Activated naive CD4-positive, alpha-beta T cell (primary cell): Measurements from ENCODE around the gene LCE2C.
A peak's percentile ranks its signal among the peaks of the same experiment; 100 is the strongest.
"Not testable (repeated sequence)": the region's sequence is repeated elsewhere in the genome, so short reads cannot be mapped to it uniquely, and the experiment has no call there.

Source experiments
- DNase-seq, 4 experiments: peaks; one replicate each; lab custom pipeline; 2025; lab: John Stamatoyannopoulos, UW

The LCE2C gene, protein sequence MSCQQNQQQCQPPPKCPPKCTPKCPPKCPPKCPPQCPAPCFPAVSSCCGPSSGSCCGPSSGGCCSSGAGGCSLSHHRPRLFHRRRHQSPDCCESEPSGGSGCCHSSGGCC

DNA sequence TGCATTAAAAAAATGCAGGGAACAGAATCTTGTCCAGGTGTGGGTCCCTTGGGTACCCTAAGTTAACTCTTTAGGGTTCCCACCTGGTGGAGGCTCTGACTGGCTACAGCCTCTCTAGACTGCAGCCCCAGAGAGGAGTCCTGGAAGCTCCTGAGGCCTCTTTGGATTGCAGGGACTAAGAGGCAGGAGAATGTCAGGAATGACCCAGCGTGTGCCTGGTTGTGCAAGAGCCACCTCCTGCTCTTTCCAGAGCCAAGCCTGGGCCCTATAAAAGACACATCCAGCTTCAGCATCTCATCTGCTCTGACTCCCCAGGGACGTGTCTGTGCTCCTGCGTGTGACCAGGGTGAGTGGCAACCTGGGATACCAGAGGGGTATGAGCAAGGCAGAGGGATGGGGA is at the start of gene LCE2C:
Gene LCE2C (plus strand): TSS at position 297 of the 400 bp plus-strand sequence. CDS start 737 bp downstream, outside the sequence.
- not testable (repeated sequence) for DNase-seq

- DNase-seq, result no peak
These were observed 48.3 kb upstream of the LCE2C start for GRCh38 chr1:152626744-152627143.

GRCh38 chr1:152630596-152630995 is 44.5 kb upstream of the LCE2C start:
- no peak for DNase-seq

DNA sequence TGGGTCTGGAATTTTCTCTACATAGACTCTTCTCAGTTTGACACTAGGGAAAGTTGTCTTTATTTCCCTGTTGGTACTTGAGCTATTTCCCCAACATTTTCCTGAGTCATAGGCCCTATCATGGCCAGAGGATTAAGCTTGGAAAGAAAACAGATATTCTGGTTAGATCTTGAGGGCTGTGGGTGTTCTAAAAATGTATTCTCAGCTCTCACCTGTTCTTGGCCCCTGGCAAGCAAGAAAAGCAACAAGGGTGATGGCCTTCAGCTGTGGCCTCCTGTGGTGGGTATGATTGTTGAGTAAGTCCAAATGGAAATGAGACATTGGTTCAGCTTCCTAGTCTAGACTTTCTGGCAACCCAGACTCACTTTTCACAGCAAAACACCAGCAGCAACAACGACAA is 34.7 kb upstream of the LCE2C start:
- DNase-seq, result no peak

GRCh38 chr1:152643945-152644344 is 31.1 kb upstream of the LCE2C start:
- DNase-seq, result no peak

GRCh38 chr1:152645146-152645545 is 29.9 kb upstream of the LCE2C start:
- DNase-seq, result no peak

GRCh38 chr1:152646656-152647055 is 28.4 kb upstream of the LCE2C start:
- DNase-seq, result no peak

DNA sequence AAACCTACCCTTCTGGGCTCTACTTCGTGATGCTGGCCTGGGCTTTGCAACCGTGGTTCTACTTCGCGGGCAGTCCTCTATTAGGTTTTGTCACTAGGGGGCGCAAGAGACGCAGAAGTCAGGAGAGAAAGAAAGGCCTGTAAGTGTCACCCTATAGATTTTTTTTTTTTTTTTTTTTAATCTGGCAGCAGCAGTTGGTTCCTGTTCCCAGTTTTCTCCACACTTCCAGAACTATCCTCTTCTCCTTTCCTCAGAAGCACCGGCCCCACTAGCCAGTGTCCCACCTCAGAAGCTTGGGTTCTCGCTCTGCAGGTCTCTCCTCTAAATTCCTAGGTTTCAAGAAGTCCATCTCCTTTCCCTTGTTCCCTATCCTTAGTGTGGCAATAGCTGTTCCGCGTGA is 21.0 kb upstream of the LCE2C start:
- DNase-seq, result peak in 1 of 4 experiments; percentile 5

GRCh38 chr1:152656459-152656858 is 18.6 kb upstream of the LCE2C start:
- DNase-seq, result no peak

DNA sequence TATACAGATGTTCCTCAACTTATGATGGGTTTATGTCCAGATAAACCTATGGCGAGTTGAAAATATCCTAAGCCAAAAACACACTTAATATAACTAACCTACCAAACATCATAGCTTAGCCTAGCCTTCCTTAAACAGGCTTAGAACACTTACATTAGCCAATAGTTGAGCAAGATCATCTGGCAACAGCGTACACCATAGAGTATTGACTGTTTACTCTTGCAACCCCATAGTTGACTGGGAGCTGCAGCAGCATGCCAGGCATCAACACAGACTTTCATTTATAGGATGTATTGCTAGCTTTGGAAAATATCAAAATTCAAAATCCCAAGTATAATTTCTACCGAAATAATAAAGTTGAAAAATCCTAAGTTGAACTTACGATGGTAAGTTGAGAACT is 17.4 kb upstream of the LCE2C start:
- DNase-seq, result no peak

DNA sequence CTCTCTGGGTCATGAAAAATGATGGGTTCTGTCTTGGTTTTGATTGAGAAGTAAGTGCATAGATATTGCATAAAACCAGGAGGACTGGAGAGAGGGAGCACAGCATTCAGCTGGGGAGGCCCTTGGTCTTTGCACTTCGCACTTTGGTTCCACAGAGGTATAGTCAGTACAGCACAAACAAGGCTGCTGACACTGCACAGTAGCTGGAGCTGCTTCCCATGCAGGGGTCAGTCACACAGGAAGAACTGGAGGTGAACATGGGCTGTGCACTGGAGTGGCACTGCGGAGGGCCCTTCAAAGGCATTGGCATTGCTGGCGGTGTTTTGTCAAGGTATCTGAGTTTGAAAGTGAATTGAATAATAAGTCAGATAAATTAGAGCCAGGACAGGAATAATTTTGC is 16.4 kb upstream of the LCE2C start:
- DNase-seq, result no peak

DNA sequence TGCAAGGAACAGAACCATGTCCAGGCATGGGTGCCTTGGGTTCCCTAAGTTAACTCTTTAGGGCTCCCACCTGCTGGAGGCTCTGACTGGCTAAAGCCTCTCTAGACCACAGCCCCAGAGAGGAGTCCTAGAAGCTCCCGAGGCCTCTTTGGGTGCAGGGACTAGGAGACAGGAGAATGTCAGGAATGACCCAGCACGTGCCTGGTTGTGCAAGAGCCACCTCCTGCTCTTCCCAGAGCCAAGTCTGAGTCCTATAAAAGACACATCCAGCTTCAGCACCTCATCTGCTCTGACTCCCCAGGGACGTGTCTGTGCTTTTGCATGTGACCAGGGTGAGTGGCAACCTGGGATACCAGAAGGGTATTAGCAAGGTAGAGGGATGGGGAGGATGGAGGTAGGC is 12.0 kb upstream of the LCE2C start, which contains the start of gene LCE2D:
Gene LCE2D (plus strand): TSS at position 283 of the 400 bp plus-strand sequence. CDS start 726 bp downstream, outside the sequence.
- no peak for DNase-seq

DNA sequence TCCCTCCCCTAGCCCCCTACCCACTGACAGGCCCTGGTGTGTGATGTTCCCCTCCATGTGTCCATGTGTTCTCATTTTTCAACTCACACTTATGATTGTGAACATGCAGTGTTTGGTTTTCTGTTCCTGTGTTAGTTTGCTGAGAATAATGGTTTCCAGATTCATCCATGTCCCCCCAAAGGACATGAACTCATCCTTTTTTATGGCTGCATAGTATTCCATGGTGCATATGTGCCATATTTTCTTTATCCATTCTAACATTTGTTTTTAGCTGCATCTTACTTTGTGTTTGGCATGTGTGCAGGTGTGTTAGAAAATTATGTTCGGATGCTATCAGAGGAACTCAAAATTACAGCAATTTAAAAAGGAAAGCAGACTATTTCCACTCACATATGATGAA is 8.9 kb upstream of the LCE2C start:
- not testable (repeated sequence) for DNase-seq

DNA sequence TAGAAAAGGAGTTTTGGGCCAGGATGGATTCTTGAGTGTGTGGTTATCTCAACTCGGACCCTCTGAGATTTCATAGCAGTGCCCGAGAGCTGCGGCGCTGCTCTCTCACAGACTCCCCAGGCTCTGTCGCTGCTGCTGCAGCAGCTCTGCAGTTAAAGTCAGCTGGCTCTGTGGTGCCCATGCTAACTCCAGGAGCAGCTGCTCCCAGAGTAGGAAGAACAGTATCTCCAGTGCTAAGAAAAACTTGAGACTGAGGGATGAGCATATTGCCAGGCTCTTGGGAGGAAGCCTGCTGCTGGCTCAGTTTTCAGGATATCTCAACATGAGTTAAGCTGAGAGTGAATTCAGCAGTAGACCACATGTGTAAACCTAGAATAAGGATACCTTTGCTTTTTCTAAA is 7.4 kb upstream of the LCE2C start:
- DNase-seq, result no peak

- DNase-seq, result no peak
These were observed 2.1 kb upstream of the LCE2C start for GRCh38 chr1:152673016-152673415.

- DNase-seq, result no peak
These were observed 4.4 kb downstream of the LCE2C start for GRCh38 chr1:152679459-152679858.

- DNase-seq, result no peak
These were observed 6.5 kb downstream of the LCE2C start for GRCh38 chr1:152681616-152682015.

GRCh38 chr1:152683846-152684245 is 8.8 kb downstream of the LCE2C start:
- DNase-seq, result no peak

GRCh38 chr1:152685823-152686222 is 10.7 kb downstream of the LCE2C start, which contains the start of gene LCE2B:
Gene LCE2B, plus strand, starts transcription at chr1:152686123. Its CDS starts 721 bp downstream, at chr1:152686844.
- DNase-seq, result not testable (repeated sequence)

DNA sequence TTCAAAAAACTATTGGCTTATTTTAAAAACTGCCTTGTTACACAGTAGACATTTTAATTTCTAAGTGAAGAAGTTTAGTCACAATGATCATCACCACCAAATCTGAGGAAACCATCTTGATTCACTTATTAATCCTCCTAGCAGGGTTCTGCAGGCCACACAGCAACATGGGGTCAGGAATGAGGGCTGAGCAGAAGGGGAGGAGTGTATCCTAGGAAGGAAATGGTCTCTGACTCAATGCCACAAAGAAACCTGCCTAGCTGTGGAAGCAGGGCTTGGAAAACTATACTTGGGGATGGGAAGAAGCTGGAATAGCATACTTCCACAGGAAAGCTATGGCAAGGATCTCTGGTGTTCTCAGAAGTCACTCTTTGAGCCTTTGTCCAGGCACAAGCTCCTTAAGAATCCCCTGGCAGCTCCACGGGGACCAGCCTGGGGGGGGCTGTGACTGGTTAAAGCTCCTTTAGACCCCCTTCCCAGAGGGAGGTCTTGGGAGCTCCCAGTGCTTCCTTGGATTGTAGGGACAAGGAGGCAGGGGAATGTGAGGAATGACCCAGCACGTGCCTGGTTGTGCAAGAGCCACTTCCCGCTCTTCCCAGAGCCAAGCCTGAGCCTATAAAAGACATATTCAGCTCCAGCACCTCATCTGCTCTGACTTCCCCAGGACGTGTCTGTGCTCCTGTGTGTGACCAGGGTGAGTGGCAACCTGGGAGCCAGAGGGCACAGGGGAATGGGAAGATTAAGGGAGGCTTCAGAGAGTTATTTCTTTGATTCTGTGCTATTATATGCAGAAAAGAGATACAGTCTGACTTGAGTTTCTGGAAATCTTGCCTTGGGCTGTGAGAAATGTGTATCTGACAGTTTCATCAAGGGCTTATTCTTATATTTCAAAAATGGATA is 22.9 kb downstream of the LCE2C start, which contains the start of gene LCE2A:
Gene LCE2A (plus strand): TSS at position 645 of the 900 bp plus-strand sequence. CDS start 557 bp downstream, outside the sequence.
- DNase-seq, result no peak

DNA sequence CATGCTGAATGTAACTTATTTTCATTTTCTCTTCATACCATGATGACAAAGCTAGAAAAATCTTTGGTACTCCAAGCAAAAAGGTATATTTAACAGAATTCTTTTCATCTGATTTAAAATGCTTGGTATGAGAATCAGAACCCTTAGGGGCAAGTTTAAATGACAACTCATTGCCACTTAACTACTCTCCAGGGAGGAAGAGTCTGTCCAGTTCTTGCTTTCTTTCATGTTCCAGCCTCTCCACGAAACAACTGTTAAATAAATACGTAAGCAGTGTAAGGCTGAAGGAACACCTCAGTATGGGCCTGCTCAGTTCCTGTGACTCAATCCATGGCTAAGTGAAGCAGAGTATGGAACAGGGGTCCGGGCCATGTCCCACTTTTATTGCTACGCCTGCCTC is 24.7 kb downstream of the LCE2C start:
- no peak for DNase-seq

DNA sequence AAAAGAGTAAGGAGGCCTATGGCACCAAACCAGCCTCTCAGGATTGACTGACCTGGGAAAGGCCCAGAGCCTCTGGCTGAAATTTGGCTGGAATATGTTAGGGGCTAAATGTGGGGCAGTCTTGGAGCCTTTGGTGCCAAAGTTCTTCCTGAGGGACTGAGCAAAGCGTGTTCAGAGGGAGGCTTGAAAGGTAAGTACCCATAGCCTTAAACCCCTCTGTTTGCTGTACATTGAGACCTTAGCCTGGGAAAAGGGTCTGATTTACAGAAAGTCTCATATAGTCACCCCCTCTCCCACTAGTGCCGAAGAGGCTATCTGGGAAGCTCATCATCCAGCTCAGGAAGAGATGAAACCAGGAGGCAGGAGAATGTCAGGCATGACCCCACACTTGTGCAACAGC is 32.8 kb downstream of the LCE2C start, which contains the start of gene LCE4A:
Gene LCE4A (plus strand): TSS at position 301 of the 400 bp plus-strand sequence. CDS start 916 bp downstream, outside the sequence.
- DNase-seq, result no peak

- DNase-seq, result no peak
These were observed 43.2 kb downstream of the LCE2C start for GRCh38 chr1:152718238-152718637.
